NCI-H146 treated with DMSO at 0.1 percent for 48 hours (cell line): ENCODE measurements around the gene PTPRN2.

Experiments used
- DNase-seq: peaks from one replicate; lab custom pipeline; 2025; ENCODE audit not compliant: unreplicated experiment; lab: John Stamatoyannopoulos, UW

PTPRN2 gene

GRCh38 chr7:158085741-158086695 lies 501.6 kb downstream of the PTPRN2 start:
- DNase-seq: no peak

- DNase-seq: no peak
These were observed 503.1 kb downstream of the PTPRN2 start for GRCh38 chr7:158084555-158084954.

GRCh38 chr7:158083526-158084310 lies 503.9 kb downstream of the PTPRN2 start:
- DNase-seq: no peak

- DNase-seq: no peak
These were observed 504.9 kb downstream of the PTPRN2 start for GRCh38 chr7:158082761-158083160.

GRCh38 chr7:158080899-158081445 lies 506.7 kb downstream of the PTPRN2 start:
- DNase-seq: no peak

GRCh38 chr7:158077934-158078910 lies 509.4 kb downstream of the PTPRN2 start:
- peak; percentile 87 for DNase-seq

- DNase-seq: no peak
These were observed 510.3 kb downstream of the PTPRN2 start for GRCh38 chr7:158077151-158077840.

GRCh38 chr7:158076656-158077055 lies 511.0 kb downstream of the PTPRN2 start:
- DNase-seq: no peak

GRCh38 chr7:158076215-158076614 lies 511.4 kb downstream of the PTPRN2 start:
- no peak for DNase-seq

- no peak for DNase-seq
These were observed 512.0 kb downstream of the PTPRN2 start for GRCh38 chr7:158075633-158076001.

- peak; percentile 95 for DNase-seq
These were observed 512.6 kb downstream of the PTPRN2 start for GRCh38 chr7:158074896-158075632.

- no peak for DNase-seq
These were observed 513.5 kb downstream of the PTPRN2 start for GRCh38 chr7:158073845-158074840.

GRCh38 chr7:158072991-158073730 lies 514.5 kb downstream of the PTPRN2 start:
- DNase-seq: no peak

- no peak for DNase-seq
These were observed 517.3 kb downstream of the PTPRN2 start for GRCh38 chr7:158070222-158070920.

- DNase-seq: no peak
These were observed 518.8 kb downstream of the PTPRN2 start for GRCh38 chr7:158068853-158069252.

- DNase-seq: no peak
These were observed 519.6 kb downstream of the PTPRN2 start for GRCh38 chr7:158067931-158068482.
